GM12878 (cell line): ENCODE data around the gene PRKCQ. TPM values are rescaled to one million over a fixed set of nuclear protein-coding genes. Genes with fewer than 3 reads are reported as not detected.

Experiments
- ATAC-seq: fragments of 200-7000 bp; cut with Tn5 transposase; 3 replicates; pipeline ENCODE4 v1.9.1; 2020; ENCODE audit warnings: mild to moderate bottlenecking, moderate library complexity
- BruUV-seq: library from RNA; stranded (reverse); fragments of 400-500 nt; replicated peaks from 2 replicates; lab custom pipeline; 2021; lab: Mats Ljungman, UMichigan
- CTCF ChIA-PET: fragments of 300-600 bp; sonication (Branson Sonifier 250); formaldehyde crosslinking; extraction: SDS; loops from one replicate; lab custom pipeline; 2021; ENCODE audit warnings: inconsistent platforms; lab: Yijun Ruan, JAX
- POLR2A ChIA-PET: fragments of 350-600 bp; formaldehyde crosslinking; extraction: SDS; loops from one replicate; lab custom pipeline; 2021; ENCODE audit warnings: inconsistent platforms; lab: Charles Lee
- RAD21 ChIA-PET: fragments of 300-600 bp; sonication (Branson Sonifier 250); formaldehyde crosslinking; loops from one replicate; lab custom pipeline; 2023; ENCODE audit warnings: antibody characterized with exemption; ENCODE audit not compliant: unreplicated experiment; lab: Charles Lee
- SMC1A ChIA-PET: fragments of 300-600 bp; sonication (Branson Sonifier 250); formaldehyde crosslinking; loops from one replicate; lab custom pipeline; 2023; ENCODE audit not compliant: unreplicated experiment, uncharacterized antibody; lab: Charles Lee
- DNase-seq: peaks from one replicate; pipeline ENCODE4 v3.0.0-alpha.2; 2011; ENCODE audit warnings: low read depth, low spot score
- FAIRE-seq: peaks from 3 replicates; lab custom pipeline; 2011; peaks lifted over from hg19 to GRCh38; lab: Jason Lieb, UNC
- H2AFZ ChIP-seq: 2 replicates; pipeline ENCODE4 v1.6.0; 2011; ENCODE audit warnings: low read depth, low read length, control low read depth; ENCODE audit not compliant: control insufficient read depth
- H3K27ac ChIP-seq: 2 replicates; pipeline ENCODE4 v1.5.1; 2011; ENCODE audit warnings: control low read depth; ENCODE audit not compliant: control insufficient read depth, insufficient read depth
- H3K27me3 ChIP-seq, 2 experiments: replicated peaks in 1 of 2; 2 replicates each; pipeline versions ENCODE4 v1.6.0 to v1.6.1; 2011; ENCODE audit warnings: low read length in 1 of 2; ENCODE audit not compliant: control insufficient read depth in 2 of 2, insufficient read depth in 2 of 2
- H3K36me3 ChIP-seq, 2 experiments: 2 replicates each; pipeline ENCODE4 v1.5.1; 2011; ENCODE audit warnings: low read length in 1 of 2; ENCODE audit not compliant: control insufficient read depth in 2 of 2, insufficient read depth in 2 of 2
- H3K4me1 ChIP-seq: 2 replicates; pipeline ENCODE4 v1.6.1; 2011; ENCODE audit warnings: mild to moderate bottlenecking, low read length, moderate library complexity, mixed read lengths; ENCODE audit not compliant: control insufficient read depth, insufficient read depth
- H3K4me2 ChIP-seq: 2 replicates; pipeline ENCODE4 v1.6.0; 2011; ENCODE audit warnings: control low read depth; ENCODE audit not compliant: control insufficient read depth, insufficient read depth
- H3K4me3 ChIP-seq: fragments of 200-600 bp; sonication (generic); 2 replicates; pipeline ENCODE4 v1.5.1; 2016
- H3K79me2 ChIP-seq: 2 replicates; pipeline ENCODE4 v1.6.0; 2011; ENCODE audit warnings: low read length; ENCODE audit not compliant: control insufficient read depth, insufficient read depth
- H3K9ac ChIP-seq: 2 replicates; pipeline ENCODE4 v1.8.0; 2011; ENCODE audit warnings: low read length, control low read depth, mixed read lengths; ENCODE audit not compliant: control insufficient read depth, insufficient read depth
- H3K9me3 ChIP-seq: replicated peaks from 3 replicates; pipeline ENCODE4 v1.5.1; 2011; ENCODE audit warnings: mild to moderate bottlenecking, low read length; ENCODE audit not compliant: control insufficient read depth, insufficient read depth
- H4K20me1 ChIP-seq: 2 replicates; pipeline ENCODE4 v1.6.0; 2011; ENCODE audit not compliant: control insufficient read depth, insufficient read depth
- ETV6 ChIP-seq, 2 experiments: fragments of 450-650 bp in 1 of 2; IDR thresholded peaks in 1 of 2; conservative IDR thresholded peaks in 1 of 2; 2 replicates each; pipeline ENCODE4 v1.6.1; 2014; ENCODE audit warnings: antibody characterized with exemption in 1 of 2, borderline replicate concordance in 1 of 2, low read depth in 1 of 2, mild to moderate bottlenecking in 1 of 2, moderate library complexity in 1 of 2
- HDAC6 ChIP-seq: fragments of 200-600 bp; sonication (generic); IDR thresholded peaks from one replicate; pipeline ENCODE4 v1.8.0; 2017; ENCODE audit warnings: antibody characterized with exemption; ENCODE audit not compliant: unreplicated experiment
- NR2C1 ChIP-seq: fragments of 450-650 bp; IDR thresholded peaks from 2 replicates; pipeline ENCODE4 v1.6.1; 2017; ENCODE audit warnings: antibody characterized with exemption, mild to moderate bottlenecking, moderate library complexity
- PRDM15 ChIP-seq: fragments of 450-650 bp; formaldehyde crosslinking; IDR thresholded peaks from 2 replicates; pipeline ENCODE4 v1.4.0; 2020; ENCODE audit warnings: mild to moderate bottlenecking, moderate library complexity
- RB1 ChIP-seq: fragments of 450-650 bp; formaldehyde crosslinking; IDR thresholded peaks from 2 replicates; pipeline ENCODE4 v1.6.1; 2017; ENCODE audit warnings: mild to moderate bottlenecking, borderline replicate concordance
- TARDBP ChIP-seq: IDR thresholded peaks from 2 replicates; pipeline ENCODE4 v1.6.1; 2016; ENCODE audit warnings: borderline replicate concordance
- USF2 ChIP-seq: IDR thresholded peaks from 2 replicates; pipeline ENCODE4 v1.6.1; 2011; ENCODE audit warnings: low read depth, low read length, improper control_type of control experiment, borderline replicate concordance
- ZNF207 ChIP-seq: fragments of 450-650 bp; IDR thresholded peaks from 2 replicates; pipeline ENCODE4 v1.6.1; 2014; ENCODE audit warnings: antibody characterized with exemption, mild to moderate bottlenecking, borderline replicate concordance
- WGBS: methylation state at CpG from one replicate; pipeline ENCODE4 v1.1.6; 2016; ENCODE audit warnings: low lambda C conversion rate; ENCODE audit not compliant: insufficient replicate concordance, insufficient coverage; ENCODE audit errors: missing lambda C conversion rate; 5-methylcytosine and 5-hydroxymethylcytosine counted together
- in situ Hi-C: fragments of 300-500 bp; cut with MboI; formaldehyde crosslinking; loops from 9 replicates; pipeline ENCODE4 v1.14.3; 2018; ENCODE audit warnings: mixed read lengths
- intact Hi-C: fragments of 100-400 bp; cut with micrococcal nuclease; formaldehyde crosslinking; loops from one replicate; pipeline ENCODE4 v1.14.2; 2022; ENCODE audit not compliant: unreplicated experiment
- polyA plus RNA-seq, 11 experiments: library from polyadenylated mRNA; depleted of rRNA in 4 of 11; unstranded in 6 of 11; stranded (reverse) in 5 of 11; fragments of >200 nt; fragmentation: Nextera tagmentation in 4 of 11; fragmentation: Illumina TruSeq in 1 of 11; extraction: Ambion mirVana in 4 of 11; extraction: Trizol in 1 of 11; gene quantifications; 1 replicate in 1 of 11; 2 replicates in 10 of 11; pipeline versions ENCODE4 v1.2.1 to v1.2.3, GENCODE V29; 2011 to 2016; ENCODE audit warnings: inconsistent platforms in 2 of 11, missing spikeins in 2 of 11, low read depth in 1 of 11
- total RNA-seq, 4 experiments: library from RNA; depleted of rRNA in 3 of 4; stranded (reverse); fragments of >200 nt in 3 of 4; fragmentation: Illumina TruSeq in 1 of 4; extraction: Trizol in 1 of 4; gene quantifications; 2 replicates each; pipeline versions ENCODE4 v1.2.1 to v1.2.3, GENCODE V29; 2013 to 2021

Gene PRKCQ
- total and polyA plus RNA-seq, 10 of the 15 experiments (the other 5 are each of a cell fraction or from before 2014, with no cell fraction given): 0.26 to 8.9 (median 0.98) TPM

DNA sequence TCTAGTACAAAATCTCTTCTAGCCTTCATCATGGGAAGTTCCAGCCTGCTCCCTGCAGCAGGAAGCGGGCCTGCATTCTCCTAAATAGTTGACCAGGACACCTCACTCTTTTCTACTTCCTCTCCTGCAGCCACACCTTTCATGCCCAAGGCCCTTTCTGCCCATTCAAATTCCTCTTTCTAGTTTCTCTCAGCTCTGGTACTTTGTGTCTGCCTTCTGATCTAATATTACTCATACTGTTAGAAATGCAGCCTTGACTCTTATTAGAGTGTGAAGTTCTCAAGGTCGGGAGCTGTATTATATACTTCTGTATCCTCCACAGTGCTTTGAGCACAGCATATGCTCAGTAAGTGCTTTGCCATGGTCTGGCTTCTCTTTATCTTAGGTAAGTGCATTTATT, 103.1 kb downstream of the PRKCQ start (continued):
- TF ChIP-seq HDAC6: no peak
- TF ChIP-seq, all 136 proteins: peak for 2

DNA sequence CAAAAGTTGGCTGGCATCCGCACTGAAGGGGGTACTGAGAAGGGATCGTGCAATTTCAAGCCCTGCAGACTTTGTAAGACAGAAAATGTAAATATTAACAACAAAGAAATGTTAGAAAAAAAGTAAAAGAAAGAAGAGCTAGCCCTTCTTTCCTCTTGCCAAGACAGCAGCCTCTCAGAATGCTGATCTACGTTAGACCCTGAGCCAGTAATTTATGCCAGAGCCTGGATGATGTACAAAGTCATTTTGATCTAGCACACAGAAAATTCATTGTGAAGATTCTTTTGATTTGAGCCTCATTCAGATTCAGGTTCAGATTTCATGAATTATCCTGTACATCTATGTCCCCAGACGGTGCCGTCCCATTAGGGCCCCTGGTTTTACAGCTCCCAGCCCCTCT, 105.2 kb downstream of the PRKCQ start:
- 71% methylated on average over 5 of the region's 5 CpGs for WGBS

More for the DNA sequence above, 105.2 kb downstream of the PRKCQ start:
- H4K20me1 ChIP-seq: no peaks in the 10 kb centered on the region
- in situ Hi-C loops (no loop called here), intact Hi-C loops (no loop called here)
- no peak overlapping the region for H3K4me2 ChIP-seq
- no peak overlapping the region for H2AFZ ChIP-seq
- H3K4me1 ChIP-seq: peaks cover 15% of the 10 kb centered on the region
- H3K27me3 ChIP-seq: no peaks in the 10 kb centered on the region
- no peaks in the 10 kb centered on the region for H3K36me3 ChIP-seq
- POLR2A ChIA-PET: interaction anchor here (1.1 to 1.3 kb wide), 2 partner anchors 12 to 31 kb away, joined by 3 read pairs; no protein-coding TSS in a partner anchor
- peaks cover 2% of the 10 kb centered on the region for H3K9me3 ChIP-seq
- no peaks in the 10 kb centered on the region for H3K79me2 ChIP-seq
- no peak overlapping the region for H3K27ac ChIP-seq
- FAIRE-seq (no peak), ATAC-seq (no peak), DNase-seq (no peak)
- BruUV-seq: no TSS peak
- RAD21 ChIA-PET: interaction anchor here (1.4 to 5.0 kb wide), 3 partner anchors 18 to 118 kb away, joined by 3 to 40 read pairs (median 13); no protein-coding TSS in a partner anchor
- TF ChIP-seq ZNF207 (no peak), USF2 (no peak), TARDBP (no peak), RB1 (no peak), NR2C1 (no peak), ETV6 (conservative IDR thresholded peaks at IDR 0.05 in 1 of 2, IDR thresholded peaks at IDR 0.05 in 1 of 2; ENCODE audit: borderline replicate concordance in 1 of 2, low read depth in 1 of 2) (no peak), PRDM15 (CRISPR knock-in tag) (no peak)
- H3K4me3 ChIP-seq: no peak overlapping the region
- SMC1A ChIA-PET: interaction anchor here (0.6 to 1.8 kb wide), 5 partner anchors 10 to 104 kb away, joined by 3 to 4 read pairs (median 3); no protein-coding TSS in a partner anchor
- CTCF ChIA-PET: interaction anchor here (0.8 to 1.7 kb wide), 5 partner anchors 13 to 191 kb away, joined by 3 to 6 read pairs (median 3); no protein-coding TSS in a partner anchor
- no peak overlapping the region for H3K9ac ChIP-seq
